Heart right ventricle (tissue), 16 donors: ENCODE results near the gene PRR7. TPM values are rescaled to one million over a fixed set of nuclear protein-coding genes. Genes with fewer than 3 reads are reported as not detected.

Source experiments
- ATAC-seq, 8 donors: fragments of 200-7000 bp; cut with Tn5 transposase; one replicate each; pipeline ENCODE4 v1.9.1; 2020; ENCODE audit warnings: mild to moderate bottlenecking in 8 of 8, moderate library complexity in 8 of 8, moderate number of reproducible peaks in 1 of 8
- DNase-seq, 2 donors: peaks; one replicate each; pipeline ENCODE4 v3.0.0-alpha.2; 2020
- H3K27ac ChIP-seq, 10 donors: fragments of 200-600 bp; sonication (generic) in 2 of 10; one replicate each; pipeline versions ENCODE4 v1.5.0 to v1.8.0; 2020 to 2022; ENCODE audit warnings: mild to moderate bottlenecking in 3 of 10
- H3K27me3 ChIP-seq, 7 donors: fragments of 200-600 bp; one replicate each; pipeline ENCODE4 v1.8.0; 2021 to 2022; ENCODE audit warnings: mild to moderate bottlenecking in 2 of 7
- H3K36me3 ChIP-seq, 9 donors: fragments of 200-600 bp; sonication (generic) in 1 of 9; one replicate each; pipeline versions ENCODE4 v1.5.0 to v1.8.0; 2020 to 2022; ENCODE audit warnings: mild to moderate bottlenecking in 2 of 9
- H3K4me1 ChIP-seq, 9 donors: fragments of 200-600 bp; sonication (generic) in 1 of 9; one replicate each; pipeline versions ENCODE4 v1.5.0 to v1.8.0; 2020 to 2022; ENCODE audit warnings: mild to moderate bottlenecking in 4 of 9
- H3K4me3 ChIP-seq, 10 donors: fragments of 200-600 bp; sonication (generic) in 2 of 10; one replicate each; pipeline versions ENCODE4 v1.5.0 to v1.8.0; 2020 to 2022; ENCODE audit warnings: mild to moderate bottlenecking in 7 of 10, moderate library complexity in 2 of 10
- H3K9me3 ChIP-seq, 11 donors: fragments of 200-600 bp in 10 of 11; sonication (generic) in 2 of 11; one replicate each; pipeline versions ENCODE4 v1.5.0 to v1.8.0; 2013 to 2022; ENCODE audit warnings: mild to moderate bottlenecking in 2 of 11, control low read depth in 1 of 11, moderate library complexity in 1 of 11
- WGBS, 2 donors: extraction: QIAGEN DNeasy Blood & Tissue Kit; methylation state at CpG; one replicate each; pipeline ENCODE4 v1.1.7; 2013; ENCODE audit warnings: inconsistent platforms in 1 of 2; 5-methylcytosine and 5-hydroxymethylcytosine counted together
- intact Hi-C, 10 donors: fragments of 100-400 bp; cut with DNase I; formaldehyde crosslinking; loops; one replicate each; pipeline versions ENCODE4 v1.11.1 to v1.14.2; 2022
- polyA plus RNA-seq, 2 donors: library from polyadenylated mRNA; stranded (reverse); fragments of 200-250 nt; gene quantifications; one replicate each; pipeline ENCODE4 v1.2.3, GENCODE V29; 2013
- total RNA-seq, 10 donors: library from RNA; stranded (reverse); fragmentation: NEBNext Ultra II Directional in 3 of 10; extraction: Animal tissue kit (Norgen Biotek cat#: 25700) in 3 of 10; gene quantifications; one replicate each; pipeline versions ENCODE4 v1.2.1 to v1.2.4, GENCODE V29; 2021 to 2023
- TF ChIP-seq, protein P1 (sequence below), 9 donors: fragments of 200-600 bp; sonication (generic) in 2 of 9; IDR thresholded peaks; one replicate each; pipeline versions ENCODE4 v1.5.0 to v1.8.0; 2021 to 2022; ENCODE audit warnings: antibody characterized with exemption in 9 of 9, mild to moderate bottlenecking in 5 of 9, moderate library complexity in 1 of 9
- donor health status: Arrhythmogenic right ventricular cardiomyopathy.
- donor health status: ischemic (EF 13 %, LVEDD 7.1; RV severe dilation, severe dysfunction).
- donor health status: healthy with polysubstance abuse.
- donor health status: DM: no; HTN: yes; CAD: no.
- donor health status: DM: no; HTN: no; CAD: no.
- donor health status: ischemic (EF 25% LVEDD 6.9; RV normal size, moderate dysfunction).
- donor health status: ischemic (EF 25% LVEDD 5.7; RV mildly dilated, moderate dysfunction).
- donor health status: healthy.
- donor health status: DM: yes; HTN: yes; CAD: no.
- donor health status: Ischemic cardiomyopathy.
- donor health status: ischemic (EF 35%, LVEDD 5.7; RV mildly dilated, moderate dysfunction).
- donor health status: nonischemic (EF 11% LVEDD 7.7; RV severe dilation, severe dysfunction).
- donor health status: DM: yes; HTN: yes; CAD: no.
- donor health status: PGD.
- donor health status: ischemic (EF 29% LVEDD 5.4; RV normal size, mild dysfunction).
- donor health status: nonischemic (EF 23%, LVEDD 6.1; RV moderate dilation, normal function).

The PRR7 gene
- total and polyA plus RNA-seq, 12 donors = 0.97 to 2.9 (median 2.0) TPM

DNA sequence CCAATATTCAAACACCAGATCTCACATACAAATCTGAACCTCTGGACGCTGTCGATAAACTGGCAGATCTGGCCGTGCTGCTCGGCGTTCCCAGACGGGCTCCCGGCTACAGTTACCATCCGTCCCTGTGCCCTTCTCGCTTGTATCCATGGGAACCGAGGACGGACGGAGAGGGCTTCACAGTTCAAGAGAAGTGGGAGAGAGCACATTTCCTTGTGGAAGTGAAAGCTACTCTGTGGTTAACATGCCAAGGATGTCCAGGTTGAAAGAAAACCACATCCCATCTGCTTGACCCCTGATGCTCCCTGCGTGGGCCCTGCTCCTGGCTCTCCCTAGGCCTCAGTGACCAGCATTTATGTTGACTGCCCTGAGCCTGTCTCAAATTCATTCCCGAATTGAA is 33.2 kb downstream of the PRR7 start:
- DNase-seq (no peak), ATAC-seq (peak; percentile 4 to 38 (median 24))
- H3K27ac ChIP-seq = peak overlapping the region in 9 of 10 donors; percentile 14 to 80 (median 62)
- peaks cover 0 to 43% (median 28%) of the 10 kb centered on the region in 9 donors for H3K4me1 ChIP-seq
- peaks cover 0 to 10% (median 1%) of the 10 kb centered on the region in 7 donors for H3K27me3 ChIP-seq
- whole genome bisulfite sequencing, 2 donors = 24 to 33% methylated on average over 14 of the region's 14 CpGs
- intact Hi-C loops = no loop called here
- H3K36me3 ChIP-seq = peaks cover 0 to 30% (median 6%) of the 10 kb centered on the region in 9 donors
- TF ChIP-seq, protein P1, sequence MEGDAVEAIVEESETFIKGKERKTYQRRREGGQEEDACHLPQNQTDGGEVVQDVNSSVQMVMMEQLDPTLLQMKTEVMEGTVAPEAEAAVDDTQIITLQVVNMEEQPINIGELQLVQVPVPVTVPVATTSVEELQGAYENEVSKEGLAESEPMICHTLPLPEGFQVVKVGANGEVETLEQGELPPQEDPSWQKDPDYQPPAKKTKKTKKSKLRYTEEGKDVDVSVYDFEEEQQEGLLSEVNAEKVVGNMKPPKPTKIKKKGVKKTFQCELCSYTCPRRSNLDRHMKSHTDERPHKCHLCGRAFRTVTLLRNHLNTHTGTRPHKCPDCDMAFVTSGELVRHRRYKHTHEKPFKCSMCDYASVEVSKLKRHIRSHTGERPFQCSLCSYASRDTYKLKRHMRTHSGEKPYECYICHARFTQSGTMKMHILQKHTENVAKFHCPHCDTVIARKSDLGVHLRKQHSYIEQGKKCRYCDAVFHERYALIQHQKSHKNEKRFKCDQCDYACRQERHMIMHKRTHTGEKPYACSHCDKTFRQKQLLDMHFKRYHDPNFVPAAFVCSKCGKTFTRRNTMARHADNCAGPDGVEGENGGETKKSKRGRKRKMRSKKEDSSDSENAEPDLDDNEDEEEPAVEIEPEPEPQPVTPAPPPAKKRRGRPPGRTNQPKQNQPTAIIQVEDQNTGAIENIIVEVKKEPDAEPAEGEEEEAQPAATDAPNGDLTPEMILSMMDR (IDR thresholded peaks at IDR 0.05) = no peak
- no peaks in the 10 kb centered on the region for H3K9me3 ChIP-seq
- H3K4me3 ChIP-seq = no peak overlapping the region

DNA sequence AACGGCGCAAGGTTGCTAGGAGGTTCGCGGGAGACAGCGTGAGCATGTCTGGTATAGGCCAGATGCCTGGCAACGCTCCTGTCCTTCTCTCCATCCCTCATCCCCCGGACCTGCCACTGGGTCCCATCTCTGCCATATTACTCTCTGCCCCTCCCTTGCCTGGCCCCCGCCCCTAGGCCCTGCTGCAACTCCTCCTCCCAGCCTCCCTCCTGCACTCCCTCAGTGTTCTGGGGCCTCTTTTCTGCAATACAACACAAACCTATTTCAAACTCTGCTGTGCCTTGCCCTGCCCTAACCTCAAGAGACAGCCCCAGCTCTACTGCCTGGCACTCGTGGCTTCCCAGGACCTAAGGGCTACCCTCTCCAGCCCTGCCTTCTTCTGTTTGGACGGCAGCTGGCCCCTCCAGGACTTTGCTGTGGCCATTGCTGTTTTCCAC is 35.8 kb downstream of the PRR7 start:
- Histone ChIP-seq H3K27ac (no peak overlapping the region), H3K27me3 (no peaks in the 10 kb centered on the region), H3K36me3 (peaks cover 0 to 55% (median 15%) of the 10 kb centered on the region in 9 donors), H3K9me3 (no peaks in the 10 kb centered on the region), H3K4me1 (peaks cover 0 to 32% (median 23%) of the 10 kb centered on the region in 9 donors), H3K4me3 (no peak overlapping the region)
- intact Hi-C loops = no loop called here
- WGBS, 2 donors = 92 to 94% methylated on average over 10 of the region's 10 CpGs
- no peak for ATAC-seq
- no peak for DNase-seq
- TF ChIP-seq, protein P1 (IDR thresholded peaks at IDR 0.05) = no peak

DNA sequence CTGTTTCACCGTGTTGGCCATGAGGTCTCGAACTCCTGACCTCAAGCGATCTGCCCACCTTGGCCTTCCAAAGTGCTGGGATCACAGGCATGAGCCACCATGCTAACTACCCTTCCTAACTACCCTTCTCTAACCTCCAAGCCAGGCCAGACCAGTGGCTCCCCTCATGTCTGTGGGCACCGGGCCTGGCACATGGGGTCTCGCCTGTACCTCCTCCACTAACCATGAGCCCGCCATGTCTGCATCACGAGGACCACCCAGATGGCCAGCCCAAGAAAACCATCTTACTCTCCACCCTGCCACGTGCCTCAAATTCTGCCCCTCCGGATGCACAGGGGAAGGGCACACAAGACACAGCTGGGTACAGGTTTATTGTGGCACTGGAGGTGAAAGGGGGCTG is 36.4 kb downstream of the PRR7 start:
- Histone ChIP-seq H3K27me3 (no peaks in the 10 kb centered on the region), H3K36me3 (peaks cover 0 to 62% (median 22%) of the 10 kb centered on the region in 9 donors), H3K9me3 (no peaks in the 10 kb centered on the region), H3K27ac (no peak overlapping the region), H3K4me3 (no peak overlapping the region), H3K4me1 (peaks cover 0 to 30% (median 21%) of the 10 kb centered on the region in 9 donors)
- DNase-seq (no peak), ATAC-seq (no peak)
- WGBS, 2 donors = 95 to 98% methylated on average over 9 of the region's 9 CpGs
- intact Hi-C loops = no loop called here
- TF ChIP-seq, protein P1 (IDR thresholded peaks at IDR 0.05) = no peak

DNA sequence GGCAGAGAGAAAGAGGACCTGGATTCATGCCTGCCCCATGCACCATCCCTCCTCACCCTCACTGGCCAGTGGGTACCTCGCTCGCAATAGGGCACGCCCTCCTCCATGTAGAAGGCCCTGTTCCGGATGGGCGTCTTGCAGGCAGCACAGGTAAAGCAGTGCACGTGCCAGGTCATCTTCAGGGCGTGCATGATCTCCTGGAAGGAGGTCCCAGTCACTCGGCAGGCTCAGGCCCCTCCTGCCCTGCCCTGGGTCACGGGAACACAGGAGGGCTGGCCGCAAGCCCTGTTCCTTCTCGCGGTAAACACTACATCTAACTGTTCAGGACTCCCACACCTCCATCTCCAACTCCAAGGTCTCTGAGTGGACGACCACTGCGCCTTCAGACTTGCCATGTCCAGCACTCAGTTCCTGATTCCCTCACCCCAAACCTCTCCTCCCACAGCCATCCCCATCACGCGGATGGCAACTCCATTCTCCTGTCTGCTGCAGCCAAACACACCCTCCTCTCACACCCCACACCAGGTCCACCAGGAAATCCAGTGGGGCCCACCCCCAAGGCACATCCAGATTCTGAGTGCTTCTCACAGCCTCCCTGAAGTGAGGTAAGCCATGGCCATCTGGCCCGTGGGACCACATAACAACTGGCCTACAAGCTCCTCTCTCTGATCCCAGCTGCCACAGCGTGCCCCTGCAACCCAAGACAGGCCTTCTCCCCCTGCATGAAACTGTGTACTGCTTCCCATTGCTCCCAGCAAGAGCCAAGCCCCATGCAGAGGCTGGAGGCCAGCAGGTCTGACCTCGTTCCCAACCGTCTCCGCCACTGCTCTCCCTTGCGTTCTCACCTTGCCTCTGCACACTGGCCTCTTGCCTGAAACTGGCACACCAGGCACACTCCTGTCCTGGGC is 37.6 kb downstream of the PRR7 start:
- TF ChIP-seq, protein P1 (IDR thresholded peaks at IDR 0.05) = no peak
- Histone ChIP-seq H3K4me1 (peaks cover 0 to 18% (median 10%) of the 10 kb centered on the region in 9 donors), H3K27ac (no peak overlapping the region), H3K4me3 (no peak overlapping the region), H3K9me3 (no peaks in the 10 kb centered on the region), H3K27me3 (no peaks in the 10 kb centered on the region), H3K36me3 (peaks cover 0 to 74% (median 32%) of the 10 kb centered on the region in 9 donors)
- no peak for ATAC-seq
- intact Hi-C loops = no loop called here
- WGBS, 2 donors = 89 to 91% methylated on average over 22 of the region's 22 CpGs
- DNase-seq = no peak
